HCT116 (cell line): Measurements from ENCODE around the gene PGAM5. TPM values are rescaled to one million over a fixed set of nuclear protein-coding genes. Genes with fewer than 3 reads are reported as not detected.

Source experiments
- ATAC-seq: fragments of 200-7000 bp; cut with Tn5 transposase; 2 replicates; pipeline ENCODE4 v1.9.1; 2020; ENCODE audit warnings: mild to moderate bottlenecking, moderate library complexity
- BruUV-seq: library from RNA; stranded (reverse); fragments of 400-500 nt; replicated peaks from 2 replicates; lab custom pipeline; 2021; lab: Mats Ljungman, UMichigan
- CTCF ChIA-PET: fragments of 300-600 bp; sonication (Branson Sonifier 250); formaldehyde crosslinking; loops from one replicate; lab custom pipeline; 2021; ENCODE audit warnings: antibody characterized with exemption; lab: Charles Lee
- POLR2A ChIA-PET: fragments of 300-600, 350-600 bp; sonication (Branson Sonifier 250); formaldehyde crosslinking; loops from one replicate; lab custom pipeline; 2021; ENCODE audit warnings: antibody characterized with exemption; lab: Charles Lee
- RAD21 ChIA-PET, 2 experiments: fragments of 300-600 bp; sonication (Branson Sonifier 250); formaldehyde crosslinking; loops; one replicate each; lab custom pipeline; 2023; ENCODE audit warnings: low total read pairs in 2 of 2; ENCODE audit not compliant: uncharacterized antibody in 2 of 2, unreplicated experiment in 2 of 2, low non-redundant PET in 1 of 2; lab: Charles Lee
- DNase-seq: peaks from one replicate; pipeline ENCODE4 v3.0.0-alpha.2; 2010; ENCODE audit warnings: low read depth, low spot score
- H2AFZ ChIP-seq: fragments of 200-600 bp; shearing (Covaris generic), sonication (generic); 2 replicates; pipeline ENCODE4 v1.6.1; 2017; ENCODE audit warnings: low read depth, mixed run types, mixed read lengths, antibody characterized with exemption, low read length; ENCODE audit not compliant: poor library complexity, severe bottlenecking
- H3K27ac ChIP-seq: 2 replicates; pipeline ENCODE4 v1.5.1; 2012; ENCODE audit warnings: low read depth, low read length
- H3K27me3 ChIP-seq: fragments of 200-600 bp; sonication (generic); 2 replicates; pipeline ENCODE4 v1.6.1; 2016; ENCODE audit warnings: mixed run types, low read length, mixed read lengths; ENCODE audit not compliant: insufficient read depth
- H3K36me3 ChIP-seq, 2 experiments: fragments of 200-500 bp in 1 of 2; fragments of 200-600 bp in 1 of 2; sonication (Bioruptor generic) in 1 of 2; sonication (generic) in 1 of 2; 2 replicates each; pipeline versions ENCODE4 v1.5.1 to v1.6.1; 2014 to 2016; ENCODE audit warnings: low read length in 2 of 2, inconsistent platforms in 1 of 2, mixed read lengths in 1 of 2, mixed run types in 1 of 2; ENCODE audit not compliant: insufficient read depth in 2 of 2, control insufficient read depth in 1 of 2
- H3K4me1 ChIP-seq, 2 experiments: fragments of 200-600 bp in 1 of 2; sonication (generic) in 1 of 2; 2 replicates each; pipeline versions ENCODE4 v1.5.1 to v1.6.1; 2012 to 2017; ENCODE audit warnings: low read length in 2 of 2, inconsistent platforms in 1 of 2, mild to moderate bottlenecking in 1 of 2, mixed read lengths in 1 of 2, mixed run types in 1 of 2, moderate library complexity in 1 of 2; ENCODE audit not compliant: insufficient read depth in 2 of 2, control insufficient read depth in 1 of 2
- H3K4me2 ChIP-seq: fragments of 200-600 bp; sonication (generic); 2 replicates; pipeline ENCODE4 v1.6.1; 2017; ENCODE audit warnings: mixed run types, low read length, mixed read lengths
- H3K4me3 ChIP-seq, 2 experiments: fragments of 200-600 bp in 1 of 2; sonication (generic) in 1 of 2; replicated peaks in 1 of 2; 2 replicates each; pipeline ENCODE4 v1.5.1; 2011 to 2016; ENCODE audit warnings: low read length in 2 of 2, control low read depth in 1 of 2, low read depth in 1 of 2, mild to moderate bottlenecking in 1 of 2, mixed read lengths in 1 of 2, mixed run types in 1 of 2
- H3K79me2 ChIP-seq: fragments of 200-600 bp; sonication (generic); 2 replicates; pipeline ENCODE4 v1.6.1; 2017; ENCODE audit warnings: mild to moderate bottlenecking, mixed run types, low read length, moderate library complexity, mixed read lengths; ENCODE audit not compliant: insufficient read depth
- H3K9ac ChIP-seq: fragments of 200-600 bp; sonication (generic); 2 replicates; pipeline ENCODE4 v1.6.1; 2016; ENCODE audit warnings: low read length, mixed read lengths
- H3K9me2 ChIP-seq: fragments of 200-600 bp; sonication (generic), shearing (Covaris generic); 2 replicates; pipeline ENCODE4 v1.6.1; 2017; ENCODE audit warnings: mixed run types, mild to moderate bottlenecking, moderate library complexity; ENCODE audit not compliant: insufficient read depth
- H3K9me3 ChIP-seq, 2 experiments: fragments of 200-500 bp in 1 of 2; fragments of 200-600 bp in 1 of 2; sonication (Bioruptor generic) in 1 of 2; sonication (generic) in 1 of 2; 2 replicates each; pipeline ENCODE4 v1.6.1; 2014 to 2017; ENCODE audit warnings: low read length in 2 of 2, mixed read lengths in 2 of 2, inconsistent platforms in 1 of 2, low read depth in 1 of 2, mild to moderate bottlenecking in 1 of 2, mixed run types in 1 of 2, moderate library complexity in 1 of 2; ENCODE audit not compliant: control insufficient read depth in 1 of 2, insufficient read depth in 1 of 2
- H4K20me1 ChIP-seq: fragments of 200-600 bp; sonication (generic), shearing (Covaris generic); 2 replicates; pipeline ENCODE4 v1.6.1; 2017; ENCODE audit warnings: mixed run types, mild to moderate bottlenecking, moderate library complexity; ENCODE audit not compliant: insufficient read depth
- EGR1 ChIP-seq: IDR thresholded peaks from 2 replicates; pipeline ENCODE4 v1.6.1; 2012; ENCODE audit warnings: low read depth
- ELF1 ChIP-seq: IDR thresholded peaks from 2 replicates; pipeline ENCODE4 v1.6.1; 2012; ENCODE audit warnings: low read depth, borderline replicate concordance
- EZH2phosphoT487 ChIP-seq: fragments of 200-600 bp; IDR thresholded peaks from 2 replicates; pipeline ENCODE4 v1.6.1; 2018; ENCODE audit warnings: antibody characterized with exemption, borderline replicate concordance
- MAX ChIP-seq: IDR thresholded peaks from 2 replicates; pipeline ENCODE4 v1.6.1; 2012
- POLR2A ChIP-seq: IDR thresholded peaks from 2 replicates; pipeline ENCODE4 v1.7.0; 2011; ENCODE audit warnings: borderline replicate concordance; ENCODE audit not compliant: insufficient read depth, insufficient read length; ENCODE audit errors: extremely low read depth
- POLR2AphosphoS5 ChIP-seq: IDR thresholded peaks from 2 replicates; pipeline ENCODE4 v1.6.1; 2011; ENCODE audit warnings: mild to moderate bottlenecking, low read depth, low read length, moderate library complexity
- RAD21 ChIP-seq: IDR thresholded peaks from 2 replicates; pipeline ENCODE4 v1.6.1; 2012; ENCODE audit warnings: low read depth, mild to moderate bottlenecking
- REST ChIP-seq: IDR thresholded peaks from 2 replicates; pipeline ENCODE4 v1.6.1; 2012; ENCODE audit warnings: low read depth
- SIN3A ChIP-seq: IDR thresholded peaks from 2 replicates; pipeline ENCODE4 v1.6.1; 2012; ENCODE audit warnings: low read depth
- ZFX ChIP-seq: fragments of 450-650 bp; IDR thresholded peaks from 2 replicates; pipeline ENCODE4 v1.6.1; 2017
- intact Hi-C: fragments of 100-400 bp; cut with micrococcal nuclease; formaldehyde crosslinking; loops from 2 replicates; pipeline ENCODE4 v1.10.0; 2022
- total RNA-seq: library from RNA; stranded (reverse); gene quantifications from one replicate; pipeline ENCODE4 v1.2.1, GENCODE V29; 2021; ENCODE audit not compliant: unreplicated experiment

PGAM5 gene
- total RNA-seq, 1 experiment from 2014 or later, result 98.3 TPM

GRCh38 chr12:132718644-132719043 lies 8.0 kb downstream of the PGAM5 start:
- ChIA-PET CTCF (no interaction called here), RAD21 (no interaction called here), POLR2A (no interaction called here)
- Histone ChIP-seq H3K4me1 (no peaks in the 10 kb centered on the region), H3K27me3 (no peaks in the 10 kb centered on the region), H3K9me3 (no peaks in the 10 kb centered on the region), H3K27ac (no peak overlapping the region; the same call in 1 of the 2 replicates), H2AFZ (no peak overlapping the region), H3K4me3 (no peak overlapping the region), H3K36me3 (peaks cover 24 to 33% of the 10 kb centered on the region in 2 experiments; a peak in 3 of 4 replicates), H3K4me2 (no peak overlapping the region), H3K9ac (no peak overlapping the region), H4K20me1 (peaks cover 3% of the 10 kb centered on the region; the same call in 1 of the 2 replicates), H3K9me2 (no peaks in the 10 kb centered on the region), H3K79me2 (peaks cover 36% of the 10 kb centered on the region)
- intact Hi-C loops, result no loop called here
- no peak for TF ChIP-seq MAX
- TF ChIP-seq RAD21, result no peak
- no peak for TF ChIP-seq EZH2phosphoT487
- TF ChIP-seq POLR2AphosphoS5, result no peak
- DNase-seq (no peak), ATAC-seq (no peak)
- no TSS peak for BruUV-seq

- no peak for ATAC-seq
- TF ChIP-seq ZFX, result no peak
- TF ChIP-seq POLR2A, result no peak
- TF ChIP-seq EGR1, result no peak
- no peak for TF ChIP-seq ELF1
- TF ChIP-seq SIN3A, result no peak
- TF ChIP-seq REST, result no peak
- DNase-seq, result no peak
- Histone ChIP-seq H3K9me2 (no peaks in the 10 kb centered on the region), H4K20me1 (peaks cover 3% of the 10 kb centered on the region; the same call in 1 of the 2 replicates), H3K36me3 (peaks cover 29 to 35% of the 10 kb centered on the region in 2 experiments; a peak in 3 of 4 replicates), H3K9ac (no peak overlapping the region), H3K27ac (no peak overlapping the region; the same call in 1 of the 2 replicates), H3K27me3 (no peaks in the 10 kb centered on the region), H2AFZ (no peak overlapping the region), H3K4me1 (no peaks in the 10 kb centered on the region), H3K4me2 (no peak overlapping the region), H3K9me3 (no peaks in the 10 kb centered on the region), H3K79me2 (peaks cover 29% of the 10 kb centered on the region), H3K4me3 (no peak overlapping the region)
- ChIA-PET CTCF (no interaction called here), POLR2A (no interaction called here), RAD21 (no interaction called here)
- intact Hi-C loops, result no loop called here
- BruUV-seq, result no TSS peak
Measured at GRCh38 chr12:132719141-132719953, 8.7 kb downstream of the PGAM5 start.
